22Rv1 (cell line): ENCODE measurements around the gene PHF5A.

ENCODE experiments used
- CTCF ChIP-seq: fragments of 450-650 bp; IDR thresholded peaks from 2 replicates; pipeline ENCODE4 v1.5.1; 2017; ENCODE audit warnings: mild to moderate bottlenecking
- ZFX ChIP-seq: fragments of 450-650 bp; IDR thresholded peaks from 2 replicates; pipeline ENCODE4 v1.6.1; 2017; ENCODE audit warnings: antibody characterized with exemption, borderline replicate concordance

- no peak for TF ChIP-seq CTCF
- TF ChIP-seq ZFX = no peak
Measured at GRCh38 chr22:41415554-41415953, 52.9 kb downstream of the PHF5A start.
